Measurements from ENCODE around the gene MINK1.

MINK1 gene

GRCh38 chr17:4938688-4939545 is 105.8 kb downstream of the MINK1 start:
- no peak for FAIRE-seq

- FAIRE-seq, result no peak
These were observed 106.3 kb downstream of the MINK1 start for GRCh38 chr17:4939546-4939795.

- FAIRE-seq, result peak; percentile 98
These were observed 106.8 kb downstream of the MINK1 start, which contains the start of the genes RNF167 and SLC25A11 for GRCh38 chr17:4939796-4940554. RNF167 (plus strand) TSS chr17:4940268; CDS start chr17:4940910, 642 bp downstream. SLC25A11 (minus strand) TSS chr17:4940046; CDS start chr17:4939910, 136 bp downstream.

- FAIRE-seq, result no peak
These were observed 107.6 kb downstream of the MINK1 start for GRCh38 chr17:4940555-4941318.

- FAIRE-seq, result no peak
These were observed 108.1 kb downstream of the MINK1 start for GRCh38 chr17:4941319-4941610.

GRCh38 chr17:4942760-4943508 is 109.8 kb downstream of the MINK1 start:
- no peak for FAIRE-seq

- no peak for FAIRE-seq
These were observed 111.0 kb downstream of the MINK1 start for GRCh38 chr17:4944163-4944553.

GRCh38 chr17:4944554-4945175 is 111.5 kb downstream of the MINK1 start:
- no peak for FAIRE-seq

- FAIRE-seq, result no peak
These were observed 112.2 kb downstream of the MINK1 start for GRCh38 chr17:4945176-4945943.

- no peak for FAIRE-seq
These were observed 112.8 kb downstream of the MINK1 start for GRCh38 chr17:4945944-4946280.

GRCh38 chr17:4946312-4946976 is 113.3 kb downstream of the MINK1 start:
- no peak for FAIRE-seq

- no peak for FAIRE-seq
These were observed 113.9 kb downstream of the MINK1 start for GRCh38 chr17:4947010-4947410.
